ENCODE measurements around the gene BTN1A1. TPM values are rescaled to one million over a fixed set of nuclear protein-coding genes. Genes with fewer than 3 reads are reported as not detected.

BTN1A1 gene
- total and polyA plus RNA-seq, 10 of the 15 experiments (the other 5 are each of a cell fraction or from before 2014, with no cell fraction given): 0.05 to 2.2 (median 0.87) TPM

GRCh38 chr6:26473758-26474438, 26.2 kb upstream of the BTN1A1 start (continued):
- no peak for TF ChIP-seq EGR1 (IDR thresholded peaks at IDR 0.05; ENCODE audit: borderline replicate concordance in 1 of 2, low read depth in 2 of 2, low read length in 2 of 2)
- TF ChIP-seq NFIC (IDR thresholded peaks at IDR 0.05; ENCODE audit: low read depth, low read length): peak; percentile 47; the same call in 1 of the 2 replicates
- TF ChIP-seq E2F8 (IDR thresholded peaks at IDR 0.05; ENCODE audit: low read depth, partially characterized antibody): peak; percentile 69
- peak in 1 of 2 experiments; percentile 76; a peak in 1 of 4 replicates for TF ChIP-seq CEBPB (IDR thresholded peaks at IDR 0.05; ENCODE audit: borderline replicate concordance in 1 of 2, low read depth in 2 of 2, low read length in 2 of 2)
- no peak for TF ChIP-seq EZH2 (IDR thresholded peaks at IDR 0.05; ENCODE audit: borderline replicate concordance, control insufficient read depth, low read depth, low read length)
- no peak for TF ChIP-seq BMI1 (IDR thresholded peaks at IDR 0.05; ENCODE audit: borderline replicate concordance)
- TF ChIP-seq, protein P1, sequence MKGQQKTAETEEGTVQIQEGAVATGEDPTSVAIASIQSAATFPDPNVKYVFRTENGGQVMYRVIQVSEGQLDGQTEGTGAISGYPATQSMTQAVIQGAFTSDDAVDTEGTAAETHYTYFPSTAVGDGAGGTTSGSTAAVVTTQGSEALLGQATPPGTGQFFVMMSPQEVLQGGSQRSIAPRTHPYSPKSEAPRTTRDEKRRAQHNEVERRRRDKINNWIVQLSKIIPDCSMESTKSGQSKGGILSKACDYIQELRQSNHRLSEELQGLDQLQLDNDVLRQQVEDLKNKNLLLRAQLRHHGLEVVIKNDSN (IDR thresholded peaks at IDR 0.05; ENCODE audit: borderline replicate concordance, extremely low read length, insufficient read depth, low read depth, low read length): no peak
- no peak for TF ChIP-seq LARP7 (IDR thresholded peaks at IDR 0.05)
- TF ChIP-seq FOXM1 (IDR thresholded peaks at IDR 0.05; ENCODE audit: low read depth, low read length): peak; percentile 71; the same call in 1 of the 2 replicates
- TF ChIP-seq ZNF622 (IDR thresholded peaks at IDR 0.05): peak; percentile 62
- TF ChIP-seq NBN (IDR thresholded peaks at IDR 0.05): peak; percentile 44; the same call in 1 of the 2 replicates
- TF ChIP-seq IRF4 (IDR thresholded peaks at IDR 0.05; ENCODE audit: low read depth, low read length): peak; percentile 40; the same call in 1 of the 2 replicates
- TF ChIP-seq PML (IDR thresholded peaks at IDR 0.05; ENCODE audit: low read length): peak; percentile 95
- TF ChIP-seq CREB1 (IDR thresholded peaks at IDR 0.05; ENCODE audit: low read depth): peak; percentile 96
- peak; percentile 93 for TF ChIP-seq YY1 (IDR thresholded peaks at IDR 0.05; ENCODE audit: low read depth, low read length)
- peak; percentile 87 for TF ChIP-seq POLR2A (IDR thresholded peaks at IDR 0.05; ENCODE audit: low read depth, low read length)
- no peak for TF ChIP-seq KDM1A (IDR thresholded peaks at IDR 0.05; ENCODE audit: borderline replicate concordance)
- TF ChIP-seq, protein P2, sequence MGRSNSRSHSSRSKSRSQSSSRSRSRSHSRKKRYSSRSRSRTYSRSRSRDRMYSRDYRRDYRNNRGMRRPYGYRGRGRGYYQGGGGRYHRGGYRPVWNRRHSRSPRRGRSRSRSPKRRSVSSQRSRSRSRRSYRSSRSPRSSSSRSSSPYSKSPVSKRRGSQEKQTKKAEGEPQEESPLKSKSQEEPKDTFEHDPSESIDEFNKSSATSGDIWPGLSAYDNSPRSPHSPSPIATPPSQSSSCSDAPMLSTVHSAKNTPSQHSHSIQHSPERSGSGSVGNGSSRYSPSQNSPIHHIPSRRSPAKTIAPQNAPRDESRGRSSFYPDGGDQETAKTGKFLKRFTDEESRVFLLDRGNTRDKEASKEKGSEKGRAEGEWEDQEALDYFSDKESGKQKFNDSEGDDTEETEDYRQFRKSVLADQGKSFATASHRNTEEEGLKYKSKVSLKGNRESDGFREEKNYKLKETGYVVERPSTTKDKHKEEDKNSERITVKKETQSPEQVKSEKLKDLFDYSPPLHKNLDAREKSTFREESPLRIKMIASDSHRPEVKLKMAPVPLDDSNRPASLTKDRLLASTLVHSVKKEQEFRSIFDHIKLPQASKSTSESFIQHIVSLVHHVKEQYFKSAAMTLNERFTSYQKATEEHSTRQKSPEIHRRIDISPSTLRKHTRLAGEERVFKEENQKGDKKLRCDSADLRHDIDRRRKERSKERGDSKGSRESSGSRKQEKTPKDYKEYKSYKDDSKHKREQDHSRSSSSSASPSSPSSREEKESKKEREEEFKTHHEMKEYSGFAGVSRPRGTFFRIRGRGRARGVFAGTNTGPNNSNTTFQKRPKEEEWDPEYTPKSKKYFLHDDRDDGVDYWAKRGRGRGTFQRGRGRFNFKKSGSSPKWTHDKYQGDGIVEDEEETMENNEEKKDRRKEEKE (IDR thresholded peaks at IDR 0.05): no peak
- TF ChIP-seq, protein P3, sequence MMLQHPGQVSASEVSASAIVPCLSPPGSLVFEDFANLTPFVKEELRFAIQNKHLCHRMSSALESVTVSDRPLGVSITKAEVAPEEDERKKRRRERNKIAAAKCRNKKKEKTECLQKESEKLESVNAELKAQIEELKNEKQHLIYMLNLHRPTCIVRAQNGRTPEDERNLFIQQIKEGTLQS (IDR thresholded peaks at IDR 0.05; ENCODE audit: borderline replicate concordance, extremely low read depth, low read depth, low read length): no peak
- no peak; the same call in 1 of the 2 replicates for TF ChIP-seq ZNF217 (IDR thresholded peaks at IDR 0.05)
- TF ChIP-seq BRCA1 (IDR thresholded peaks at IDR 0.05; ENCODE audit: low read depth, low read length): no peak
- TF ChIP-seq MTA3 (IDR thresholded peaks at IDR 0.05; ENCODE audit: borderline replicate concordance, low read length): no peak
- peak; percentile 91; the same call in 1 of the 2 replicates for TF ChIP-seq TAF1 (IDR thresholded peaks at IDR 0.05; ENCODE audit: borderline replicate concordance, low read depth, low read length)
- 0 out of 2 replicates have a peak, but pooled peaks have one; percentile 21 for TF ChIP-seq ZBED1 (IDR thresholded peaks at IDR 0.05; ENCODE audit: borderline replicate concordance)
- TF ChIP-seq POLR2AphosphoS5 (IDR thresholded peaks at IDR 0.05; ENCODE audit: low read length): peak; percentile 98

Data from GM12878 (cell line).